ENCODE data around the gene BAHCC1. TPM values are rescaled to one million over a fixed set of nuclear protein-coding genes. Genes with fewer than 3 reads are reported as not detected.
A peak's percentile ranks its signal among the peaks of the same experiment; 100 is the strongest.

The BAHCC1 gene
- polyA plus RNA-seq, 1 donor from 2014 or later, result 14.2 TPM

DNA sequence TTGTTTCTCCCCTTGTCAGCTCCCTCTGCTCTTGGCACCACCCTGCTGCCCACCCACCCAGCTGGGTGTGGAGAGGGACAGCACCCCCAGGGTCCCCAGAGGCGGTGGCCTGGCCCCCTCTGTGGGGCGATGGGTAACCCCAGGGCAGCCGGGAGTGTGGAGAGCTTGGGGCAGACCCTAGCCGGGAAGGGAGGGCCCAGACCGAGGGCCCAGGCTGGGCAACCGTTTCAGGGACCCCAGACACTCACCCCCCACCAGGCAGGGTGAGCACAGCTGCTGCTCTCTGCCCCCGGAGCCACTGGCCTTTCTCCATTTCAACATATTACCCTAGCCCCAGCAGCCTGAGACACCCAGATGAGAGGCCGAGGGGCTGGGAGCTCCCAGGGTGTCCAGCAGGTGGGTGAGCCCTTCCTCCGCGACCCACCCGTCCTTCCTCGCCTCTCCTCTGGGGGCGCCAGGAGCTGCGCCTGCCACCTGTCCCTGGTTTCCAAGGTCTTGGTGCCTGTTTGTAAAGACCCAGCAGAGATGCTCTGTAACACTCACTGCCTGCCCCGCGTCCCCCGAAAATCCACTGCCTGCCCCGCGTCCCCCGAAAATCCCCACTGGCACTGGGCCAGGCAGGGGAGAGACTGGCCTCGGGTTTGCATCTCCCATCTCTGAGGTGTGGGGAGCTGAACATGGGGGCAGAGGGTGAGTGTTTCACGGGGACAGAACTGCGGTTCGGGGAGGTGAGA lies 45.4 kb downstream of the BAHCC1 start:
- no peaks in the 10 kb centered on the region for H3K9me2 ChIP-seq (ENCODE audit: insufficient read depth, low read length)
- H3K36me3 ChIP-seq (ENCODE audit: insufficient read depth, low read length), result no peaks in the 10 kb centered on the region
- no peaks in the 10 kb centered on the region for H3K27me3 ChIP-seq (ENCODE audit: insufficient read depth, low read depth, low read length)
- H3K27ac ChIP-seq (ENCODE audit: low read length), result no peak overlapping the region
- no peaks in the 10 kb centered on the region for H3K9me3 ChIP-seq (ENCODE audit: low read length)
- H3K4me3 ChIP-seq (ENCODE audit: low read length), result no peak overlapping the region
- no peaks in the 10 kb centered on the region for H4K20me1 ChIP-seq (ENCODE audit: insufficient read depth)
- H3F3A ChIP-seq (ENCODE audit: insufficient read depth, low read length, poor library complexity, severe bottlenecking), result no peaks in the 10 kb centered on the region
- TF ChIP-seq TAF1 (IDR thresholded peaks at IDR 0.05; ENCODE audit: low read depth) (no peak), MXI1 (conservative IDR thresholded peaks at IDR 0.05; ENCODE audit: poor library complexity, severe bottlenecking) (no peak), SMC3 (conservative IDR thresholded peaks at IDR 0.05; ENCODE audit: poor library complexity) (no peak), EZH2 (IDR thresholded peaks at IDR 0.05; ENCODE audit: borderline replicate concordance, insufficient read depth, low read length, poor library complexity, severe bottlenecking) (no peak), EP300 (conservative IDR thresholded peaks at IDR 0.05; ENCODE audit: poor library complexity, severe bottlenecking) (no peak), RAD21 (conservative IDR thresholded peaks at IDR 0.05) (peak; percentile 23), POLR2AphosphoS5 (IDR thresholded peaks at IDR 0.05) (no peak)
- TF ChIP-seq, protein P1, sequence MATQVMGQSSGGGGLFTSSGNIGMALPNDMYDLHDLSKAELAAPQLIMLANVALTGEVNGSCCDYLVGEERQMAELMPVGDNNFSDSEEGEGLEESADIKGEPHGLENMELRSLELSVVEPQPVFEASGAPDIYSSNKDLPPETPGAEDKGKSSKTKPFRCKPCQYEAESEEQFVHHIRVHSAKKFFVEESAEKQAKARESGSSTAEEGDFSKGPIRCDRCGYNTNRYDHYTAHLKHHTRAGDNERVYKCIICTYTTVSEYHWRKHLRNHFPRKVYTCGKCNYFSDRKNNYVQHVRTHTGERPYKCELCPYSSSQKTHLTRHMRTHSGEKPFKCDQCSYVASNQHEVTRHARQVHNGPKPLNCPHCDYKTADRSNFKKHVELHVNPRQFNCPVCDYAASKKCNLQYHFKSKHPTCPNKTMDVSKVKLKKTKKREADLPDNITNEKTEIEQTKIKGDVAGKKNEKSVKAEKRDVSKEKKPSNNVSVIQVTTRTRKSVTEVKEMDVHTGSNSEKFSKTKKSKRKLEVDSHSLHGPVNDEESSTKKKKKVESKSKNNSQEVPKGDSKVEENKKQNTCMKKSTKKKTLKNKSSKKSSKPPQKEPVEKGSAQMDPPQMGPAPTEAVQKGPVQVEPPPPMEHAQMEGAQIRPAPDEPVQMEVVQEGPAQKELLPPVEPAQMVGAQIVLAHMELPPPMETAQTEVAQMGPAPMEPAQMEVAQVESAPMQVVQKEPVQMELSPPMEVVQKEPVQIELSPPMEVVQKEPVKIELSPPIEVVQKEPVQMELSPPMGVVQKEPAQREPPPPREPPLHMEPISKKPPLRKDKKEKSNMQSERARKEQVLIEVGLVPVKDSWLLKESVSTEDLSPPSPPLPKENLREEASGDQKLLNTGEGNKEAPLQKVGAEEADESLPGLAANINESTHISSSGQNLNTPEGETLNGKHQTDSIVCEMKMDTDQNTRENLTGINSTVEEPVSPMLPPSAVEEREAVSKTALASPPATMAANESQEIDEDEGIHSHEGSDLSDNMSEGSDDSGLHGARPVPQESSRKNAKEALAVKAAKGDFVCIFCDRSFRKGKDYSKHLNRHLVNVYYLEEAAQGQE (IDR thresholded peaks at IDR 0.05; ENCODE audit: borderline replicate concordance), result no peak
- TF ChIP-seq, protein P2, sequence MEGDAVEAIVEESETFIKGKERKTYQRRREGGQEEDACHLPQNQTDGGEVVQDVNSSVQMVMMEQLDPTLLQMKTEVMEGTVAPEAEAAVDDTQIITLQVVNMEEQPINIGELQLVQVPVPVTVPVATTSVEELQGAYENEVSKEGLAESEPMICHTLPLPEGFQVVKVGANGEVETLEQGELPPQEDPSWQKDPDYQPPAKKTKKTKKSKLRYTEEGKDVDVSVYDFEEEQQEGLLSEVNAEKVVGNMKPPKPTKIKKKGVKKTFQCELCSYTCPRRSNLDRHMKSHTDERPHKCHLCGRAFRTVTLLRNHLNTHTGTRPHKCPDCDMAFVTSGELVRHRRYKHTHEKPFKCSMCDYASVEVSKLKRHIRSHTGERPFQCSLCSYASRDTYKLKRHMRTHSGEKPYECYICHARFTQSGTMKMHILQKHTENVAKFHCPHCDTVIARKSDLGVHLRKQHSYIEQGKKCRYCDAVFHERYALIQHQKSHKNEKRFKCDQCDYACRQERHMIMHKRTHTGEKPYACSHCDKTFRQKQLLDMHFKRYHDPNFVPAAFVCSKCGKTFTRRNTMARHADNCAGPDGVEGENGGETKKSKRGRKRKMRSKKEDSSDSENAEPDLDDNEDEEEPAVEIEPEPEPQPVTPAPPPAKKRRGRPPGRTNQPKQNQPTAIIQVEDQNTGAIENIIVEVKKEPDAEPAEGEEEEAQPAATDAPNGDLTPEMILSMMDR (IDR thresholded peaks at IDR 0.05; ENCODE audit: poor library complexity, severe bottlenecking), result peak; percentile 63
- H3K4me2 ChIP-seq (ENCODE audit: low read length), result no peak overlapping the region
- no peaks in the 10 kb centered on the region for H3K79me2 ChIP-seq (replicated peaks; ENCODE audit: insufficient read depth, low read length)
- H3K9ac ChIP-seq (ENCODE audit: low read length), result no peak overlapping the region
- H2AFZ ChIP-seq (ENCODE audit: low read depth, low read length), result no peak overlapping the region

DNA sequence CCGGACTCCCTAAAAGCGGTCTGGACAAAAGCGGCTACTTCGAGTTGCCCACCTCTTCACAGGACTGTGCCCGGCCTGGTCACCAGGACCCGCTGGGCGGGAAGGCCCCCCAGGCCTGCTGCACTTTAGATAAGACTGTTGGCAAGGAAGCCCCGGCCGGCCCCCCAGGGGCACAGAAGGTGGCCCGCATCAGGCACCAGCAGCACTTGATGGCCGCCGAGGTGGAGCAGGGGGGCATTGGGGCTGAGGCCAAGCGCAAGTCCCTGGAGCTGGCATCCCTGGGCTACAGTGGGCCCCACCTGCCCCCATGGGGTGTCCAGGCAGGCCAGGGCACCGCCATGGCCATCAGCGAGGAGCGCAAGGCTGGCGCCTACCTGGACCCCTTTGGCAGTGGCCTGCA lies 47.5 kb downstream of the BAHCC1 start:
- Histone ChIP-seq H3K9me3 (ENCODE audit: low read length) (no peaks in the 10 kb centered on the region), H3K79me2 (replicated peaks; ENCODE audit: insufficient read depth, low read length) (no peaks in the 10 kb centered on the region), H3K4me2 (ENCODE audit: low read length) (no peak overlapping the region), H3K9ac (ENCODE audit: low read length) (no peak overlapping the region), H2AFZ (ENCODE audit: low read depth, low read length) (no peak overlapping the region), H3K27ac (ENCODE audit: low read length) (no peak overlapping the region), H3K27me3 (ENCODE audit: insufficient read depth, low read depth, low read length) (no peaks in the 10 kb centered on the region), H3K9me2 (ENCODE audit: insufficient read depth, low read length) (no peaks in the 10 kb centered on the region), H3K36me3 (ENCODE audit: insufficient read depth, low read length) (no peaks in the 10 kb centered on the region), H3F3A (ENCODE audit: insufficient read depth, low read length, poor library complexity, severe bottlenecking) (no peaks in the 10 kb centered on the region), H3K4me3 (ENCODE audit: low read length) (no peak overlapping the region), H4K20me1 (ENCODE audit: insufficient read depth) (no peaks in the 10 kb centered on the region)
- TF ChIP-seq, protein P2 (IDR thresholded peaks at IDR 0.05; ENCODE audit: poor library complexity, severe bottlenecking), result no peak
- no peak for TF ChIP-seq SMC3 (conservative IDR thresholded peaks at IDR 0.05; ENCODE audit: poor library complexity)
- TF ChIP-seq EP300 (conservative IDR thresholded peaks at IDR 0.05; ENCODE audit: poor library complexity, severe bottlenecking), result no peak
- no peak for TF ChIP-seq EZH2 (IDR thresholded peaks at IDR 0.05; ENCODE audit: borderline replicate concordance, insufficient read depth, low read length, poor library complexity, severe bottlenecking)
- TF ChIP-seq, protein P1 (IDR thresholded peaks at IDR 0.05; ENCODE audit: borderline replicate concordance), result no peak
- no peak for TF ChIP-seq TAF1 (IDR thresholded peaks at IDR 0.05; ENCODE audit: low read depth)
- no peak for TF ChIP-seq MXI1 (conservative IDR thresholded peaks at IDR 0.05; ENCODE audit: poor library complexity, severe bottlenecking)
- no peak for TF ChIP-seq RAD21 (conservative IDR thresholded peaks at IDR 0.05)
- TF ChIP-seq POLR2AphosphoS5 (IDR thresholded peaks at IDR 0.05), result no peak
